NCI-H1105 treated with DMSO at 0.1 percent for 48 hours (cell line): ENCODE results near the gene AKAP9.
"Not testable (repeated sequence)": the region's sequence is repeated elsewhere in the genome, so short reads cannot be mapped to it uniquely, and the experiment has no call there.

Experiments used
- DNase-seq: peaks from one replicate; lab custom pipeline; 2025; lab: John Stamatoyannopoulos, UW

Gene AKAP9

DNA sequence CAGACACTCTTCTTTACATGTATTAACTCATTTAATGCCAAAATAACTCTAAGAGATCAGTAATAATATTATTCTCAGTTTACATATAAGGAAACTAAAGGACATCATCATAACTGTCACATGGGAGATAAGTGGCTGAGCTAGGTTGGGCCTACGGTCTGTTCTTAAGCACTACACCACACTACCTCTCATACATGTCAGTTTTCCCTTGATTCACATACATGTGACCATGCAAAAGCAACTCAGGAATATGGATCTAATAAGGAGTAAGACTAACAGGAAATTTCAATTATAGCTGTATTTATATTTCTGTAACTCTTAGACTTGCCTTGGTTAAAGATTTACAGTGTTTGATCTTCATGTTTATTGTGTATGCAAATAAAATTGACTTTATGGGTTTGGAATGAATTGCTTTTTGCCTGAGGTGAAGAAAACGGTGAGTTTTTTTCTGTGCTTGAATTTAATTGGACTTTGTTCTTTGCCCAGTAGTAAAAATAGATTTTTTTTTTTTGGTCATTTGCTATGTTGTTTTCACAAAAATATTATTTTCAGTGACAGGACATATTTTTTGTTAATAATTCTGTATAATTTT lies 123.9 kb downstream of the AKAP9 start:
- DNase-seq: no peak

- DNase-seq: no peak
Observed at GRCh38 chr7:92071032-92071431, 130.4 kb downstream of the AKAP9 start.

GRCh38 chr7:92072121-92072520 lies 131.5 kb downstream of the AKAP9 start:
- no peak for DNase-seq

DNA sequence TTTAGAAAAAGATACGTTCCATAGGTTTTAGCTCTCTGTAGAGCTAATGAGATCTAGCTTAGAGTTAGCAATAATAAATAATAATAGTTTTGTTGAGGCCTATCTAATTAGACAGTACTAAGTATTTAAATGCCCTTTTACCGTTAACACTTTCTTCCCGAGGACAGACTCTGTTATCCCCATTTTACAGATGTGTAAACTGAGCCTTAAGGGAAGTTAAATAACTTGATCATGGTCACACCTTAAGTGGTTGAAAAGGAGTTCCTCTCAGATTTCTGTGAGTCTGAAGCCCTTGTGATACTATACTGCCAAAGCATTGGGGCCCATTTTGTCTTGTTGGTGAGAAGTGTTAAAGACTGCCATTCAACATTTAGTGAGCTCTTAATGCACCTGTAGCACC lies 132.0 kb downstream of the AKAP9 start:
- no peak for DNase-seq

DNA sequence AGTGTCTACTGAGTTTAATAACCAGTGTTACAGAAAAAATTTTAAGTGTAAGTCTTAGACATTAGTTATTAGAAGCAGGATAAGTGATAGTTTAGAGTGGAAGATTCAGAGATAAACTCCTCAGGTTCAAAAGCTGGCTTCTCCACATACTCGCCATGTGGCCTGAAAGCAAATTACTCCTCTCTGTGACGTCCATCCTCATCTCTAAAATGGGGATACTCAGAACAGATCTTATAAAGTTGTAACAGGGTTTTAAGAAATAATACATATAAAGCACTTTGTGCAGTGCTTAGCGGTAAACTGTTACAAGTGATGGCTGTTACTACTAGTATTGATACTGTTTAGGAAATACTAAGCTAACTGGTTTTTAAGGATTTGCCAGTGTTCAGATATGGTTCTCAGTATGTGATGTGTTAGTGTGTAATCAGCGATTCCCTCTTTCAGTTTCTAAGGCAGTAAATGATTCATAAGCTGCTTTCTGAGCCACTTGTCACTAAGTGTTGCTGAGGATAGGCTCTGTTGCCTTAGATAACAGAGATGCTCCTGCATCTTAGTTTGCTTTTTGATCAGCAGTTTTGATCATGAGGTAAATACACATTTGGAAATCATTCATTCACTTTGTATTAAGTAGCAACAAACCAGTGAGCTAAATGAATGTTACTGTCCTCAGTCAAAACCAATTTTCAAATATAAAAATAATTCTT lies 134.9 kb downstream of the AKAP9 start:
- DNase-seq: no peak

- DNase-seq: no peak
Observed at GRCh38 chr7:92076509-92076908, 135.8 kb downstream of the AKAP9 start.

DNA sequence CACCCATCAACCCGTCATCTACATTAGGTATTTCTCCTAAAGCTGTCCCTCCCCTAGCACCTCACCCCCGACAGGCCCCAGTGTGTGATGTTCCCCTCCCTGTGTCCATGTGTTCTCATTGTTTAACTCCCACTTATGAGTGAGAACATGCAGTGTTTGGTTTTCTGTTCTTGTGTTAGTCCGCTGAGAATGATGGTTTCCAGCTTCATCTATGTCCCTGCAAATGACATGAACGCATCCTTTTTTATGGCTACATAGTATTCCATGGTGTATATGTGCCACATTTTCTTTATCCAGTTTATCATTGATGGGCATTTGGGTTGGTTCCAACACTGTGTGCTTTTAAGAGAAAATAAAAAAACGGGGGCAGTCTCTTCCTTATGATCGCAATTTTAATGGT lies 143.3 kb downstream of the AKAP9 start:
- DNase-seq: not testable (repeated sequence)

DNA sequence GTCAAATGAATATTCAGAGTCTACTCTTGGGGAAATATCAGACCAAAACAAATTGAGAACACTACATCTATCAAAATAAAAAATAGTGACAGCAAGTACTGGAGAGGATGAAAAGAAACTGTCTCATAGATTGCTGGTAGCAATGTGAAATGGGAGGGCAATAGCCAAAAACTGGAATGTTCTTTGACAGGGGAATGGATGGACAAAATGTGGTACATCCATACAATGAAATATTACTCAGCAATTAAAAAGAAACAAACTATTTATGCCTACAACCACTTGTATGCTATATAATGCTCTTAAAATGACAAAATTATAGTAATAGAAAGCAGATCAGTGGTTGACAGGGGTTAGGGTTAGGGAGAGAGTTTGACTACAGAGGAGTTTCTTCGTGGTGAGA lies 147.6 kb downstream of the AKAP9 start:
- no peak for DNase-seq

DNA sequence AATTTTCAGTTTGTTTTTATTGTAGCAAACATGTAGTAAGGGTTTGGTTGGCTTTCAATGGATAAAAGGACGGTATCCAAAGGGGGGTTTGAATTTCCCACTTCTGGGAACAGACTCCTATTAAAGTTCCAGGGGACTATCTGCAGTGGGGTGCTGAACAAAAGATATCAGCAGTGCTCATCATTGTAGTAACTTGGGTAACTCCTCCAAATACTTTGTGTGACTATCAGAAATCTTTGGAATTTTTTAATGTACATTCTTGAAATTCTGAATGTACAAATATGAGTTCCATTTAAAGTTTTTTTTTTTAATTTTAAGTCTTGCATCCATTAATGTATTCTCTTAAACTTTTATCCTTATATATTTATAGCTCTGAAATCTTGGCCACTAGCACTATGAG lies 151.5 kb downstream of the AKAP9 start:
- no peak for DNase-seq

- DNase-seq: no peak
Observed at GRCh38 chr7:92095380-92095779, 154.7 kb downstream of the AKAP9 start.

DNA sequence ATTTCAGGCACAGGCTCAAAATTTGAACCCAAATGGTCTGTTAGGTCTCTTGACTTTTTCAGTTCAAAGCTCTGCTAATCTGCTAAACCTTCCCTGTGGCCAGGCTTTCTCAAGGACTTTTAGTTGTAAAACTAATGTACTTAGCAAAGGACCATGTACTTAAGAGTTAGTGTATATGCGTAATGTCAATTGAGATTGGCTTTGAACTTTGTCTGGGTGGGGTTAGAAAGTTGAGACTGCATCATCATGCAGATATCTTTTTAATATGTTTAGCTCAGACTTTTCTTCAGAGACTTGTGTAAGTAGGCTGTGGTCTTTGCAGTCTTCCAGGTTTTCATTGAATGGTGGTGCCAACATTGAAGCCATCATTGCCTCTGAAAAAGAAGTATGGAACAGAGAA lies 159.9 kb downstream of the AKAP9 start:
- DNase-seq: no peak

GRCh38 chr7:92102862-92103261 lies 162.2 kb downstream of the AKAP9 start:
- not testable (repeated sequence) for DNase-seq

DNA sequence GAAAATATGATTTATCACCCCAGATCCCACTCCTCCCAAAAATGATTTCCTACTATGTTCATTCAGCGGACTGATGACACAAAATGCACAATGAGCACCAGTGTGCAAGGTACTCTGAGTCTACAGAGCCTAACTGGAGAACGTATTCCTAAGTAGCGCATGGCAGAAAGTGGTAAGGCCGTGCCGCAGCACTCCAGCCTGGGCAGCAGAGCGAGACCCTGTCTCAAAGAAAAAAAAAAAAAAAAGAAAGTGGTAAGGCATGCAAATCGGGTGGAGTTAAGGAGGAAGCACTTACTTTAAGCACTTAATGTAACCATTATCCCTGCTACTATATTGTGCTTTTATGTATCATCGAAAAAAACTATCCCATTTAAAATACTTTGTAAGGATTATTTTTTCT lies 168.2 kb downstream of the AKAP9 start:
- no peak for DNase-seq

GRCh38 chr7:92110857-92111256 lies 170.2 kb downstream of the AKAP9 start:
- DNase-seq: no peak

- DNase-seq: no peak
Observed at GRCh38 chr7:92115821-92116220, 175.2 kb downstream of the AKAP9 start.

DNA sequence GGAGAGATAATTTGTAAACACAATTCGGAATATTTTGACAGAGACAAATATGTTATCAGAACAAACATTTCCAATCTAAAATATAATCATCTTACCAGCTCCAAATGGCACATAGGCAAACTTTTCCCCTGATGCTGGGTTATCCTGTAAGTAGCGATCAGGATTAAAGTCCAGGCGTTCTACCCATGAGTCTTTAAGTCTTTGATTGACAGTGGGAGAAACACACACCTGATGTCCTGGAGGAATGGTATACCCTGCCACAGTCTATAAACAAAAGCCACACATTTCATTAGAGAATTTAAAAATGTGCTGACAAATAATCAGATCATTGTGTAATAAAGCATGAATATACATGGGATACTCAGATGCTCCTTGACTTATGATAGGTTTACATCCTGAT lies 176.3 kb downstream of the AKAP9 start:
- no peak for DNase-seq

GRCh38 chr7:92119213-92119759 lies 178.6 kb downstream of the AKAP9 start:
- DNase-seq: no peak

DNA sequence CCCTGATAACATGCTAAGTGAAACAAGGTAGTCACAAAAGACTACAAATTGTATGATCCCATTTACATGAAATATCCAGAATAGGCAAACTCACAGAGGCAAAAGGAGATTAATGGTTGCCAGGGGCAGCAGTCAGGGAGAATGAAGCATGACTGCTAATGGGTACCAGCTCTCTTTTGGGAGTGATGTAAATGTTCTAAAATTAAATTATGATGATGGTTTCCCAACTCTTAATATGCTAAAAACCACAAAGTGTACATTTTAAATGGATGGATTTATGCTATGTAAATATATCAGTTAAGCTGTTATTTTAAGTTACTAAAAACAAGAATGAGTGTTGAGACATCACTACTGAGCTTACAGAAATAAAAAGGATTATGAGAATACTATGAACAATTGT lies 181.0 kb downstream of the AKAP9 start:
- DNase-seq: no peak

- no peak for DNase-seq
Observed at GRCh38 chr7:92131093-92131492, 190.4 kb downstream of the AKAP9 start.

- DNase-seq: no peak
Observed at GRCh38 chr7:92131764-92132330, 191.2 kb downstream of the AKAP9 start.

DNA sequence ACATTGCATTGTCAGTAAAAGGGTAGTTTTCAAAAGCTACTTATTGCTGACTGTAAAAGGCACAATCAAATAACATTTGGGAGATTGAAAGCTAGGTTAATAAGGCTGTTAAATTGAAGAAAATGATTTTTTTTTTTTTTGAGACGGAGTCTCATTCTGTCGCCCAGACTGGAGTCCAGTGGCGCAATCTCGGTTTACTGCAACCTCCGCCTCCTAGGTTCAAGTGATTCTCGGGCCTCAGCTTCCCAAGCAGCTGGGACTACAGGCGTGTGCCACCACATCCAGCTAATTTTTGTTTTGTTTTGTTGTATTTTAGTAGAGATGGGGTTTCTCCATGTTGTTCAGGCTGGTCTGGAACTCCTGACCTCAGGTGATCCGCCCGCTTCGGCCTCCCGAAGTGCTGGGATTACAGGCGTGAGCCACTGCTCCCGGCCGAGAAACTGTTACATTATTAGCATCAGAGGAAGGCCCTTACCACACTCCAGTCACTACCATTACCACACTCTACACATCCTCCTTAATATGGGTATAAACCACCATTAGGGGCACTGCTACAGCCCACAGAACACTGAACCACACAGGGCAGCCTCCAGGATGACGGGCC lies 192.6 kb downstream of the AKAP9 start:
- no peak for DNase-seq

GRCh38 chr7:92133737-92134270 lies 193.1 kb downstream of the AKAP9 start:
- DNase-seq: peak; percentile 46
